GM19351 (cell line): ENCODE results near the gene AGO3.

Experiments
- ATAC-seq: cut with Tn5 transposase; IDR thresholded peaks from one replicate; pipeline ENCODE4 v1.9.1; 2021; ENCODE audit warnings: mild to moderate bottlenecking, moderate library complexity; ENCODE audit not compliant: unreplicated experiment

The AGO3 gene

DNA sequence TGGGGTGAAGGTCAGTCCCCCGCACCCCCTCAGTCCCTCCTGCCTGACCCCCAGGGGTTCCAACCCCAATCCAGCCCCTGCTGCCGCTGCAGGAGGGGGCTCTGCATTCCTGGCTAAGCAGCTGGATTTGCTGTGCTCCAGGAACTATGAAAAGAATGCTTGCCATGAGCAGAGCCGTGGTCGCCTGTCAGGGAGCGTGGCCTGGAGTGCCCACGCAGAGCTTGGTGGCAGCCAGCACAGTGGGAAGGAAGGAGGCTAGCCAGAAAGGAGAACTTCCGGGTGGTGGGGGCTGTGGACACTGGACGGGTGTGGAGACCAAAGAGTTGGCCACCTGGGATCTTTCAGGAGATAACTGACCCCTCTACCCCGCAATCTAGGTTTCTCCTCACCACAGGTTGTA is 188.6 kb downstream of the AGO3 start:
- no peak for ATAC-seq
